GM23338 (cell line): ENCODE measurements around the gene PPM1N.

Experiments used
- CREB1 ChIP-seq: fragments of 250-450 bp; sonication (Bioruptor Pico); IDR thresholded peaks from 2 replicates; pipeline ENCODE4 v1.5.0; 2020; ENCODE audit warnings: low read depth, mild to moderate bottlenecking, moderate library complexity
- CTCF ChIP-seq, 2 experiments: fragments of 200-600 bp in 1 of 2; sonication (generic) in 1 of 2; conservative IDR thresholded peaks; 2 replicates each; pipeline versions ENCODE4 v1.5.1 to v1.6.1; 2016 to 2017; ENCODE audit warnings: antibody characterized with exemption in 2 of 2, low read depth in 2 of 2, mild to moderate bottlenecking in 2 of 2, moderate library complexity in 1 of 2
- EZH2 ChIP-seq: fragments of 200-600 bp; sonication (generic); IDR thresholded peaks from one replicate; pipeline ENCODE4 v1.8.0; 2017; ENCODE audit warnings: antibody characterized with exemption, mild to moderate bottlenecking, low read depth; ENCODE audit not compliant: unreplicated experiment
- EZH2phosphoT487 ChIP-seq: fragments of 200-600 bp; sonication (generic); IDR thresholded peaks from one replicate; pipeline ENCODE4 v1.8.1; 2018; ENCODE audit warnings: antibody characterized with exemption; ENCODE audit not compliant: unreplicated experiment
- NANOG ChIP-seq: IDR thresholded peaks from 2 replicates; pipeline ENCODE4 v1.6.1; 2016; ENCODE audit warnings: antibody characterized with exemption, borderline replicate concordance
- POLR2AphosphoS5 ChIP-seq: IDR thresholded peaks from 2 replicates; pipeline ENCODE4 v1.6.1; 2016; ENCODE audit warnings: antibody characterized with exemption, low read depth
- REST ChIP-seq: IDR thresholded peaks from one replicate; pipeline ENCODE4 v1.6.1; 2018; ENCODE audit warnings: antibody characterized with exemption; ENCODE audit not compliant: unreplicated experiment

GRCh38 chr19:45528744-45529419 lies 30.6 kb downstream of the PPM1N start:
- TF ChIP-seq CTCF (conservative IDR thresholded peaks at IDR 0.05; ENCODE audit: low read depth in 2 of 2) (peak in 1 of 2 experiments; percentile 55; a peak in 2 of 4 replicates), REST (no peak), EZH2phosphoT487 (no peak), EZH2 (no peak), CREB1 (0 out of 2 replicates have a peak, but pooled peaks have one; percentile 1), POLR2AphosphoS5 (no peak), NANOG (no peak)
